GM12801 (cell line): Measurements from ENCODE around the gene HSD3B1.

Source experiments
- CTCF ChIP-seq: IDR thresholded peaks from one replicate; pipeline ENCODE4 v1.5.1; 2011; ENCODE audit warnings: control low read depth; ENCODE audit not compliant: insufficient read length; ENCODE audit errors: extremely low read depth

The HSD3B1 gene

GRCh38 chr1:119506941-119507340 lies at the start of gene HSD3B1:
Gene HSD3B1 (plus strand): TSS chr1:119507210. CDS start chr1:119507477, 267 bp downstream.
- TF ChIP-seq CTCF: no peak

GRCh38 chr1:119462964-119463363 lies 44.0 kb upstream of the HSD3B1 start:
- TF ChIP-seq CTCF: no peak

GRCh38 chr1:119463569-119463968 lies 43.4 kb upstream of the HSD3B1 start:
- no peak for TF ChIP-seq CTCF

GRCh38 chr1:119466445-119466844 lies 40.6 kb upstream of the HSD3B1 start:
- TF ChIP-seq CTCF: no peak

- no peak for TF ChIP-seq CTCF
These were observed 39.8 kb upstream of the HSD3B1 start for GRCh38 chr1:119467219-119467618.

GRCh38 chr1:119467857-119468668 lies 38.9 kb upstream of the HSD3B1 start:
- no peak for TF ChIP-seq CTCF

- TF ChIP-seq CTCF: no peak
These were observed 37.3 kb upstream of the HSD3B1 start for GRCh38 chr1:119469741-119470140.
